Stomach (tissue), 9 donors: ENCODE measurements around the gene STRA6. TPM values are rescaled to one million over a fixed set of nuclear protein-coding genes. Genes with fewer than 3 reads are reported as not detected.

Experiments used
- DNase-seq, 2 donors: peaks; one replicate each; pipeline versions ENCODE4 v3.0.0 to v3.0.0-alpha.2; 2013 to 2019
- H3K27ac ChIP-seq, 5 donors: fragments of 200-600 bp in 4 of 5; sonication (generic) in 4 of 5; one replicate each; pipeline ENCODE4 v1.5.1; 2013 to 2019; ENCODE audit warnings: mild to moderate bottlenecking in 1 of 5, moderate library complexity in 1 of 5
- H3K27me3 ChIP-seq, 3 donors: fragments of 200-600 bp; sonication (generic); one replicate each; pipeline ENCODE4 v1.5.1; 2017 to 2019; ENCODE audit warnings: mixed run types in 1 of 3
- H3K36me3 ChIP-seq, 4 donors: fragments of 200-600 bp; sonication (generic); 1 replicate in 3 of 4; 2 replicates in 1 of 4; pipeline ENCODE4 v1.5.1; 2016 to 2019
- H3K4me1 ChIP-seq, 4 donors: fragments of 200-600 bp; sonication (generic); one replicate each; pipeline ENCODE4 v1.5.1; 2016 to 2019
- H3K4me3 ChIP-seq, 4 donors: fragments of 200-600 bp; sonication (generic) in 3 of 4; one replicate each; pipeline ENCODE4 v1.5.1; 2016 to 2019; ENCODE audit warnings: mild to moderate bottlenecking in 1 of 4
- H3K9me3 ChIP-seq, 4 donors: fragments of 200-600 bp; sonication (generic); one replicate each; pipeline ENCODE4 v1.5.1; 2016 to 2019
- EP300 ChIP-seq: sonication (generic); formaldehyde crosslinking; IDR thresholded peaks from one replicate; pipeline ENCODE4 v1.6.1; 2017; ENCODE audit warnings: antibody characterized with exemption
- POLR2A ChIP-seq, 4 donors: fragments of 450-650 bp; IDR thresholded peaks; one replicate each; pipeline ENCODE4 v1.6.1; 2016; ENCODE audit warnings: antibody characterized with exemption in 4 of 4, control low read depth in 2 of 4, mild to moderate bottlenecking in 1 of 4, moderate library complexity in 1 of 4
- POLR2AphosphoS5 ChIP-seq, 3 donors: sonication (generic); formaldehyde crosslinking; IDR thresholded peaks; one replicate each; pipeline ENCODE4 v1.6.1; 2016; ENCODE audit warnings: antibody characterized with exemption in 3 of 3
- WGBS, 5 donors: extraction: QIAGEN DNeasy Blood & Tissue Kit in 3 of 5; methylation state at CpG; one replicate each; pipeline versions ENCODE4 v1.1.5 to v1.1.7; 2013 to 2018; 5-methylcytosine and 5-hydroxymethylcytosine counted together
- intact Hi-C: fragments of 100-400 bp; cut with DNase I; formaldehyde crosslinking; loops from one replicate; pipeline ENCODE4 v1.15.1; 2023; ENCODE audit warnings: low total_unique reads
- polyA plus RNA-seq, 3 donors: library from polyadenylated mRNA; stranded (reverse); fragments of 200-250 nt; gene quantifications; one replicate each; pipeline ENCODE4 v1.2.3, GENCODE V29; 2013
- total RNA-seq, 5 donors: library from RNA; depleted of rRNA; stranded (reverse); fragments of >200 nt; gene quantifications; one replicate each; pipeline versions ENCODE4 v1.1.0 to v1.2.3, GENCODE V29; 2014 to 2016
- TF ChIP-seq, protein P1 (sequence below), 7 experiments: fragments of 450-650 bp in 4 of 7; fragments of 200-600 bp in 3 of 7; sonication (generic) in 3 of 7; IDR thresholded peaks; one replicate each; pipeline ENCODE4 v1.5.1; 2016 to 2019; ENCODE audit warnings: antibody characterized with exemption in 7 of 7, control low read depth in 2 of 7, mild to moderate bottlenecking in 1 of 7
- donor health status: healthy with polysubstance abuse.
- donor health status: Bipolar disorder and iron deficiency.
- donor health status: healthy.

Gene STRA6
- total and polyA plus RNA-seq, 8 donors, result 0.95 to 1.5 TPM; not detected in 6

- Histone ChIP-seq H3K27me3 (peaks cover 0 to 10% (median 0%) of the 10 kb centered on the region in 3 donors), H3K27ac (peak overlapping the region in 2 of 5 donors; percentile 3 to 40), H3K4me1 (peaks cover 0 to 22% (median 7%) of the 10 kb centered on the region in 4 donors), H3K4me3 (no peak overlapping the region), H3K9me3 (no peaks in the 10 kb centered on the region), H3K36me3 (no peaks in the 10 kb centered on the region)
- intact Hi-C loops, result no loop called here
- 10 to 17% (median 12%) methylated on average over 7 of the region's 7 CpGs for WGBS, 5 donors
- no peak for TF ChIP-seq POLR2A (IDR thresholded peaks at IDR 0.05)
- TF ChIP-seq POLR2AphosphoS5 (IDR thresholded peaks at IDR 0.05), result peak in 1 of 3 donors; percentile 12
- no peak for TF ChIP-seq EP300
- TF ChIP-seq, protein P1, sequence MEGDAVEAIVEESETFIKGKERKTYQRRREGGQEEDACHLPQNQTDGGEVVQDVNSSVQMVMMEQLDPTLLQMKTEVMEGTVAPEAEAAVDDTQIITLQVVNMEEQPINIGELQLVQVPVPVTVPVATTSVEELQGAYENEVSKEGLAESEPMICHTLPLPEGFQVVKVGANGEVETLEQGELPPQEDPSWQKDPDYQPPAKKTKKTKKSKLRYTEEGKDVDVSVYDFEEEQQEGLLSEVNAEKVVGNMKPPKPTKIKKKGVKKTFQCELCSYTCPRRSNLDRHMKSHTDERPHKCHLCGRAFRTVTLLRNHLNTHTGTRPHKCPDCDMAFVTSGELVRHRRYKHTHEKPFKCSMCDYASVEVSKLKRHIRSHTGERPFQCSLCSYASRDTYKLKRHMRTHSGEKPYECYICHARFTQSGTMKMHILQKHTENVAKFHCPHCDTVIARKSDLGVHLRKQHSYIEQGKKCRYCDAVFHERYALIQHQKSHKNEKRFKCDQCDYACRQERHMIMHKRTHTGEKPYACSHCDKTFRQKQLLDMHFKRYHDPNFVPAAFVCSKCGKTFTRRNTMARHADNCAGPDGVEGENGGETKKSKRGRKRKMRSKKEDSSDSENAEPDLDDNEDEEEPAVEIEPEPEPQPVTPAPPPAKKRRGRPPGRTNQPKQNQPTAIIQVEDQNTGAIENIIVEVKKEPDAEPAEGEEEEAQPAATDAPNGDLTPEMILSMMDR (IDR thresholded peaks at IDR 0.05), result no peak
- DNase-seq, result peak in 1 of 2 donors; percentile 81
These were observed 45.7 kb downstream of the STRA6 start for GRCh38 chr15:74156678-74157411.

GRCh38 chr15:74155766-74156417 lies 46.7 kb downstream of the STRA6 start:
- DNase-seq, result no peak
- Histone ChIP-seq H3K9me3 (no peaks in the 10 kb centered on the region), H3K4me3 (no peak overlapping the region), H3K4me1 (peaks cover 0 to 22% (median 7%) of the 10 kb centered on the region in 4 donors), H3K27me3 (peaks cover 0 to 4% (median 0%) of the 10 kb centered on the region in 3 donors), H3K36me3 (no peaks in the 10 kb centered on the region), H3K27ac (peak overlapping the region in 1 of 5 donors; percentile 40)
- 64 to 69% (median 64%) methylated on average over 14 of the region's 14 CpGs for WGBS, 5 donors
- TF ChIP-seq POLR2A (IDR thresholded peaks at IDR 0.05) (no peak), EP300 (no peak)
- TF ChIP-seq, protein P1 (IDR thresholded peaks at IDR 0.05), result no peak
- intact Hi-C loops, result no loop called here

DNA sequence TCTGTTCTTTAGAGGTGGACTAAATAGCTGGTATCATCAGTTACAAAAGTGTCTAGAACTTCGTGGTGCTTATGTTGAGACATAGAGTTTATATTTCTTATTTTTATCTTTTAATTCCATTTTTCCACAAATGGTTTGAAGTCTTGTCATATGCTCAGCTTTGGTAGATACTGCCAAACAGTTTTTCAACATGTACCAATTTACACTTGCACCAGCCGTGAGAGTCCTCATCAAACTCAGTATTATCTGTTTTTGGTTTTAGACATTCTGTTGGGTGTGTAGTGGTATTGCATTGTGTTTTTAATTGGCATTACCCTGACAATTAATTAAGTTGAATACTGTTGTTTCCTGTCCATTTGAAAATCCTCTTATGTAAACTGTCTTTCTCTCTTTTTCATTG lies 55.5 kb downstream of the STRA6 start:
- WGBS, 5 donors, result 53 to 62% (median 54%) methylated on average over 2 of the region's 2 CpGs
- Histone ChIP-seq H3K4me3 (no peak overlapping the region), H3K4me1 (no peaks in the 10 kb centered on the region), H3K27ac (no peak overlapping the region), H3K36me3 (no peaks in the 10 kb centered on the region), H3K27me3 (peaks cover 0 to 54% (median 4%) of the 10 kb centered on the region in 3 donors), H3K9me3 (peaks cover 0 to 11% (median 10%) of the 10 kb centered on the region in 4 donors)
- TF ChIP-seq EP300 (no peak), POLR2A (IDR thresholded peaks at IDR 0.05) (no peak), POLR2AphosphoS5 (IDR thresholded peaks at IDR 0.05) (no peak)
- TF ChIP-seq, protein P1 (IDR thresholded peaks at IDR 0.05), result no peak
- DNase-seq, result no peak
- intact Hi-C loops, result no loop called here

DNA sequence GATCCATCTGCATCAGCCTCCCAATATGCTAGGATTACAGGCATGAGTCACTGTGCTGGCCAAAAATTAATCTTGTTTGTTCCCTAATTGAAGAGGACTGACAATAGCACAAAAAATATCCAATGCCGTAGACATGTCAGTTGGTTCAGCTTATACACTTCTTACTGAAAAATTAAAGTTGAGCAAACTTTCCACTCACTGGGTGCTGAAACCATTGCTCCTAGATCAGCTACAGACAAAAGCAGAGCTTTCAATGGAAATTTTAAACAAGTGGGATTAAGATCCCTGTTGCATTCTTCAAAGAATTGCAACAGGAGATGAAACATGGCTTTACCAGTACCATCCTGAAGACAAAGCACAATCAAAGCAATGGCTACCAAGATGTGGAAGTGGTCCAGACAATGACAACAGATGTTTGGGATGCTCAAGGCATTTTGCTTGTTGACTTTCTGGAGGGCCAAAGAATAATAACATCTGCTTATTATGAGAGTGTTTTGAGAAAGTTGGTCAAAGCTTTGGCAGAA lies 56.2 kb downstream of the STRA6 start:
- intact Hi-C loops, result no loop called here
- Histone ChIP-seq H3K9me3 (peaks cover 0 to 11% (median 10%) of the 10 kb centered on the region in 4 donors), H3K27ac (no peak overlapping the region), H3K27me3 (peaks cover 0 to 54% (median 4%) of the 10 kb centered on the region in 3 donors), H3K4me1 (no peaks in the 10 kb centered on the region), H3K4me3 (no peak overlapping the region), H3K36me3 (no peaks in the 10 kb centered on the region)
- 93 to 100% (median 96%) methylated on average over 1 of the region's 1 CpG for WGBS, 5 donors
- no peak for TF ChIP-seq EP300
- no peak for TF ChIP-seq POLR2AphosphoS5 (IDR thresholded peaks at IDR 0.05)
- TF ChIP-seq, protein P1 (IDR thresholded peaks at IDR 0.05), result no peak
- no peak for TF ChIP-seq POLR2A (IDR thresholded peaks at IDR 0.05)
- no peak for DNase-seq
